IMR-90 (cell line): Measurements from ENCODE around the gene SVIL. TPM values are rescaled to one million over a fixed set of nuclear protein-coding genes. Genes with fewer than 3 reads are reported as not detected.

Experiments used
- ATAC-seq: fragments of 200-7000 bp; cut with Tn5 transposase; 2 replicates; pipeline ENCODE4 v1.9.1; 2020; ENCODE audit warnings: low read depth, mild to moderate bottlenecking, moderate library complexity
- BruUV-seq: library from RNA; stranded (reverse); fragments of 400-500 nt; replicated peaks from 2 replicates; lab custom pipeline; 2021; lab: Mats Ljungman, UMichigan
- CTCF ChIA-PET: fragments of 300-600 bp; formaldehyde crosslinking; extraction: SDS; loops from one replicate; lab custom pipeline; 2021; ENCODE audit warnings: antibody characterized with exemption; lab: Yijun Ruan, JAX
- POLR2A ChIA-PET: fragments of 300-600 bp; sonication (Branson Sonifier 250); formaldehyde crosslinking; loops from one replicate; lab custom pipeline; 2022; ENCODE audit warnings: antibody characterized with exemption; ENCODE audit not compliant: unreplicated experiment; lab: Charles Lee
- DNase-seq: peaks from one replicate; pipeline ENCODE4 v3.0.0; 2013
- H2AFZ ChIP-seq: replicated peaks from 2 replicates; pipeline ENCODE3; 2013; ENCODE audit warnings: low read length, mild to moderate bottlenecking; ENCODE audit not compliant: poor library complexity
- H2AK5ac ChIP-seq: 2 replicates; pipeline ENCODE4 v1.6.1; 2013; ENCODE audit warnings: low read depth, low read length, inconsistent platforms
- H2AK9ac ChIP-seq: replicated peaks from 2 replicates; pipeline ENCODE3; 2013; ENCODE audit warnings: mild to moderate bottlenecking, low read depth, low read length, moderate library complexity; ENCODE audit not compliant: poor library complexity
- H2BK120ac ChIP-seq: 2 replicates; pipeline ENCODE4 v1.6.1; 2013; ENCODE audit warnings: low read depth, low read length, inconsistent platforms
- H2BK15ac ChIP-seq: 3 replicates; pipeline ENCODE4 v1.6.1; 2013; ENCODE audit warnings: low read depth, low read length, inconsistent platforms
- H2BK20ac ChIP-seq: 2 replicates; pipeline ENCODE4 v1.6.1; 2013; ENCODE audit warnings: low read depth, mild to moderate bottlenecking, inconsistent platforms, low read length, moderate library complexity
- H2BK5ac ChIP-seq: 2 replicates; pipeline ENCODE4 v1.6.1; 2013; ENCODE audit warnings: mild to moderate bottlenecking, low read depth, low read length, inconsistent platforms; ENCODE audit not compliant: poor library complexity, severe bottlenecking
- H3K14ac ChIP-seq: replicated peaks from 2 replicates; pipeline ENCODE4 v1.6.1; 2013; ENCODE audit warnings: low read depth, low read length, inconsistent platforms
- H3K18ac ChIP-seq: 2 replicates; pipeline ENCODE4 v1.6.1; 2013; ENCODE audit warnings: low read depth, low read length, control low read depth
- H3K23ac ChIP-seq: 2 replicates; pipeline ENCODE4 v1.6.1; 2013; ENCODE audit warnings: low read depth, low read length, inconsistent platforms
- H3K27ac ChIP-seq: 2 replicates; pipeline ENCODE4 v1.5.1; 2013; ENCODE audit warnings: mild to moderate bottlenecking, control low read depth, low read length; ENCODE audit not compliant: insufficient read depth
- H3K27me3 ChIP-seq: 2 replicates; pipeline ENCODE4 v1.6.1; 2013; ENCODE audit warnings: low read length; ENCODE audit not compliant: control insufficient read depth, insufficient read depth
- H3K36me3 ChIP-seq: 2 replicates; pipeline ENCODE4 v1.6.1; 2013; ENCODE audit warnings: low read length, mixed read lengths; ENCODE audit not compliant: control insufficient read depth, insufficient read depth
- H3K4ac ChIP-seq: 2 replicates; pipeline ENCODE4 v1.6.1; 2013; ENCODE audit warnings: low read depth, low read length, inconsistent platforms
- H3K4me1 ChIP-seq: 2 replicates; pipeline ENCODE4 v1.6.1; 2013; ENCODE audit warnings: low read length, mixed read lengths; ENCODE audit not compliant: control insufficient read depth, insufficient read depth
- H3K4me2 ChIP-seq: 2 replicates; pipeline ENCODE4 v1.6.1; 2013; ENCODE audit warnings: low read depth, mild to moderate bottlenecking, control low read depth, low read length, moderate library complexity
- H3K4me3 ChIP-seq: 2 replicates; pipeline ENCODE4 v1.5.1; 2013; ENCODE audit warnings: low read depth, mild to moderate bottlenecking, control low read depth, low read length, moderate library complexity; ENCODE audit not compliant: insufficient read depth
- H3K56ac ChIP-seq: 2 replicates; pipeline ENCODE4 v1.6.1; 2013; ENCODE audit warnings: low read length, inconsistent platforms; ENCODE audit not compliant: insufficient read depth; ENCODE audit errors: extremely low read depth
- H3K79me1 ChIP-seq, 2 experiments: 2 replicates each; pipeline ENCODE4 v1.6.1; 2013; ENCODE audit warnings: low read length in 2 of 2, inconsistent platforms in 1 of 2, low read depth in 1 of 2
- H3K9ac ChIP-seq: 2 replicates; pipeline ENCODE4 v1.6.1; 2013; ENCODE audit warnings: low read depth, low read length, control low read depth
- H3K9me1 ChIP-seq: 2 replicates; pipeline ENCODE4 v1.6.1; 2013; ENCODE audit warnings: low read length, inconsistent platforms; ENCODE audit not compliant: insufficient read depth
- H3K9me3 ChIP-seq: 2 replicates; pipeline ENCODE4 v1.6.1; 2013; ENCODE audit warnings: low read length; ENCODE audit not compliant: control insufficient read depth, insufficient read depth
- H4K20me1 ChIP-seq: 2 replicates; pipeline ENCODE4 v1.6.1; 2013; ENCODE audit warnings: low read length, inconsistent platforms; ENCODE audit not compliant: insufficient read depth
- H4K5ac ChIP-seq: 2 replicates; pipeline ENCODE4 v1.6.1; 2013; ENCODE audit warnings: mild to moderate bottlenecking, low read depth, low read length, control low read depth
- H4K8ac ChIP-seq, 2 experiments: 2 replicates each; pipeline ENCODE4 v1.6.1; 2013; ENCODE audit warnings: low read depth in 2 of 2, low read length in 2 of 2, control low read depth in 1 of 2, inconsistent platforms in 1 of 2
- H4K91ac ChIP-seq: 2 replicates; pipeline ENCODE4 v1.6.1; 2013; ENCODE audit warnings: low read depth, low read length, inconsistent platforms; ENCODE audit not compliant: insufficient read depth
- BHLHE40 ChIP-seq: fragments of 150-350 bp; IDR thresholded peaks from 2 replicates; pipeline ENCODE4 v1.6.1; 2016; ENCODE audit warnings: mild to moderate bottlenecking, low read depth, low read length
- CEBPB ChIP-seq: IDR thresholded peaks from 2 replicates; pipeline ENCODE4 v1.6.1; 2012; ENCODE audit warnings: low read depth, low read length, improper control_type of control experiment
- CTCF ChIP-seq: conservative IDR thresholded peaks from 2 replicates; pipeline ENCODE4 v1.5.1; 2012; ENCODE audit warnings: mild to moderate bottlenecking, low read depth, low read length, improper control_type of control experiment
- FOS ChIP-seq: fragments of 150-350 bp; IDR thresholded peaks from 2 replicates; pipeline ENCODE4 v1.6.1; 2016; ENCODE audit warnings: low read depth, low read length
- MXI1 ChIP-seq: IDR thresholded peaks from 2 replicates; pipeline ENCODE4 v1.6.1; 2012; ENCODE audit warnings: low read depth, mild to moderate bottlenecking, low read length, moderate library complexity, borderline replicate concordance
- NFE2L2 ChIP-seq: fragments of 150-350 bp; IDR thresholded peaks from 2 replicates; pipeline ENCODE4 v1.6.1; 2016; ENCODE audit warnings: low read depth, mild to moderate bottlenecking, low read length
- POLR2A ChIP-seq: IDR thresholded peaks from 2 replicates; pipeline ENCODE4 v1.6.1; 2012; ENCODE audit warnings: mild to moderate bottlenecking, low read depth, low read length
- RAD21 ChIP-seq: IDR thresholded peaks from 2 replicates; pipeline ENCODE4 v1.6.1; 2012; ENCODE audit warnings: low read length, improper control_type of control experiment
- RCOR1 ChIP-seq: IDR thresholded peaks from 2 replicates; pipeline ENCODE4 v1.6.1; 2012; ENCODE audit warnings: mild to moderate bottlenecking, low read length, improper control_type of control experiment; ENCODE audit not compliant: insufficient replicate concordance
- RFX5 ChIP-seq: IDR thresholded peaks from 2 replicates; pipeline ENCODE4 v1.8.0; 2012; ENCODE audit warnings: low read depth, mild to moderate bottlenecking, low read length, moderate library complexity
- SMC3 ChIP-seq: fragments of 150-350 bp; IDR thresholded peaks from 2 replicates; pipeline ENCODE4 v1.6.1; 2016; ENCODE audit warnings: low read depth, mild to moderate bottlenecking, antibody characterized with exemption, low read length, moderate library complexity
- WGBS, 2 experiments: methylation state at CpG; one replicate each; pipeline versions ENCODE4 v1.1.5 to v1.1.7; 2013; ENCODE audit warnings: missing lambda C conversion rate in 2 of 2; ENCODE audit not compliant: insufficient read length in 1 of 2; ENCODE audit errors: extremely low coverage in 2 of 2; 5-methylcytosine and 5-hydroxymethylcytosine counted together
- dilution Hi-C: fragments of 300-500 bp; cut with HindIII; formaldehyde crosslinking; loops from one replicate; pipeline ENCODE4 v1.14.3; 2018; ENCODE audit warnings: low sequenced_read_pairs; ENCODE audit not compliant: unreplicated experiment
- in situ Hi-C: fragments of 300-500 bp; cut with MboI; formaldehyde crosslinking; loops from 3 replicates; pipeline ENCODE4 v1.14.3; 2019; ENCODE audit warnings: low sequenced_read_pairs, inconsistent platforms, mixed read lengths
- intact Hi-C: fragments of 100-400 bp; cut with micrococcal nuclease; formaldehyde crosslinking; loops from 2 replicates; pipeline ENCODE4 v1.10.0; 2022
- polyA plus RNA-seq, 3 experiments: library from polyadenylated mRNA; depleted of rRNA; stranded (reverse); fragments of >200 nt; gene quantifications; 2 replicates each; pipeline ENCODE4 v1.2.3, GENCODE V29; 2012; ENCODE audit warnings: low replicate concordance in 1 of 3
- total RNA-seq: library from RNA; depleted of rRNA; stranded (reverse); fragments of >200 nt; gene quantifications from 2 replicates; pipeline ENCODE4 v1.2.3, GENCODE V29; 2012
- TF ChIP-seq, protein P1 (sequence below): fragments of 150-350 bp; IDR thresholded peaks from 2 replicates; pipeline ENCODE4 v1.6.1; 2016; ENCODE audit warnings: low read depth, mild to moderate bottlenecking, low read length, moderate library complexity, borderline replicate concordance

Gene SVIL
- total and polyA plus RNA-seq, 2 of the 4 experiments (the other 2 are of a cell fraction): 11.5 to 11.6 TPM

GRCh38 chr10:29519659-29520058, 115.1 kb downstream of the SVIL start:
- H2AK9ac ChIP-seq: no peak overlapping the region
- H4K5ac ChIP-seq: no peak overlapping the region
- H3K56ac ChIP-seq: no peak overlapping the region
- H4K8ac ChIP-seq: no peak overlapping the region
- H3K4ac ChIP-seq: no peak overlapping the region
- no peak for ATAC-seq
- intact Hi-C loops (no loop called here), in situ Hi-C loops (no loop called here), dilution Hi-C loops (no loop called here)
- no peak overlapping the region for H3K23ac ChIP-seq
- H3K27me3 ChIP-seq: no peaks in the 10 kb centered on the region
- H4K20me1 ChIP-seq: no peaks in the 10 kb centered on the region; the same call in 1 of the 2 replicates
- TF ChIP-seq CTCF (no peak), CEBPB (no peak), FOS (no peak), SMC3 (no peak), RAD21 (no peak), RCOR1 (no peak), BHLHE40 (no peak), POLR2A (no peak), NFE2L2 (no peak), MXI1 (no peak), RFX5 (no peak)
- TF ChIP-seq, protein P1, sequence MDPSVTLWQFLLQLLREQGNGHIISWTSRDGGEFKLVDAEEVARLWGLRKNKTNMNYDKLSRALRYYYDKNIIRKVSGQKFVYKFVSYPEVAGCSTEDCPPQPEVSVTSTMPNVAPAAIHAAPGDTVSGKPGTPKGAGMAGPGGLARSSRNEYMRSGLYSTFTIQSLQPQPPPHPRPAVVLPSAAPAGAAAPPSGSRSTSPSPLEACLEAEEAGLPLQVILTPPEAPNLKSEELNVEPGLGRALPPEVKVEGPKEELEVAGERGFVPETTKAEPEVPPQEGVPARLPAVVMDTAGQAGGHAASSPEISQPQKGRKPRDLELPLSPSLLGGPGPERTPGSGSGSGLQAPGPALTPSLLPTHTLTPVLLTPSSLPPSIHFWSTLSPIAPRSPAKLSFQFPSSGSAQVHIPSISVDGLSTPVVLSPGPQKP: no peak
- no peak overlapping the region for H2BK5ac ChIP-seq
- H3K36me3 ChIP-seq: peaks cover 44% of the 10 kb centered on the region
- H3K79me1 ChIP-seq: peaks cover 3 to 9% of the 10 kb centered on the region in 2 experiments; a peak in 1 of 4 replicates
- no peak overlapping the region for H2AFZ ChIP-seq
- no peak overlapping the region for H3K4me3 ChIP-seq
- no peak overlapping the region for H2BK15ac ChIP-seq
- POLR2A ChIA-PET: no interaction called here
- no TSS peak for BruUV-seq
- WGBS, 2 experiments: no CpG with 5 or more reads among the region's 3 CpGs
- H3K9me1 ChIP-seq: no peaks in the 10 kb centered on the region
- no peak overlapping the region for H2BK120ac ChIP-seq
- H2BK20ac ChIP-seq: no peak overlapping the region
- no peaks in the 10 kb centered on the region for H3K4me1 ChIP-seq
- no peak overlapping the region for H3K27ac ChIP-seq
- H3K9me3 ChIP-seq: no peaks in the 10 kb centered on the region
- DNase-seq: no peak
- no peak overlapping the region for H3K18ac ChIP-seq
- CTCF ChIA-PET: no interaction called here
- H3K14ac ChIP-seq: no peak overlapping the region
- no peak overlapping the region for H3K9ac ChIP-seq
- no peak overlapping the region for H4K91ac ChIP-seq
- H2AK5ac ChIP-seq: no peak overlapping the region
- no peak overlapping the region for H3K4me2 ChIP-seq
